HEK293 (cell line): ENCODE measurements around the gene GZMB.

Source experiments
- CTCF ChIA-PET: fragments of 350-600 bp; formaldehyde crosslinking; extraction: SDS; loops from one replicate; lab custom pipeline; 2021; ENCODE audit warnings: antibody characterized with exemption; lab: Yijun Ruan, JAX
- POLR2A ChIA-PET: fragments of 300-600 bp; formaldehyde crosslinking; extraction: SDS; loops from one replicate; lab custom pipeline; 2020; ENCODE audit warnings: antibody characterized with exemption, inconsistent platforms; lab: Yijun Ruan, JAX
- H3K27ac ChIP-seq: fragments of 200-500 bp; sonication (Bioruptor generic); 2 replicates; pipeline ENCODE4 v1.5.1; 2014; ENCODE audit warnings: low read depth, low read length, control low read depth, inconsistent platforms; ENCODE audit errors: extremely low read depth
- H3K36me3 ChIP-seq, 2 experiments: fragments of 200-500 bp in 1 of 2; sonication (Bioruptor generic) in 1 of 2; 1 replicate in 1 of 2; 2 replicates in 1 of 2; pipeline ENCODE4 v1.5.1; 2014 to 2017; ENCODE audit warnings: inconsistent platforms in 2 of 2, low read length in 2 of 2; ENCODE audit not compliant: control insufficient read depth in 2 of 2, insufficient read depth in 1 of 2
- H3K4me1 ChIP-seq: fragments of 200-500 bp; sonication (Bioruptor generic); 2 replicates; pipeline ENCODE4 v1.5.1; 2014; ENCODE audit warnings: mild to moderate bottlenecking, low read length, inconsistent platforms; ENCODE audit not compliant: control insufficient read depth, insufficient read depth
- H3K4me3 ChIP-seq: 2 replicates; pipeline ENCODE4 v1.5.1; 2011; ENCODE audit warnings: low read depth, mild to moderate bottlenecking, control low read depth, low read length, moderate library complexity
- H3K9me3 ChIP-seq: fragments of 200-500 bp; sonication (Bioruptor generic); 2 replicates; pipeline ENCODE4 v1.5.1; 2014; ENCODE audit warnings: low read depth, low read length, inconsistent platforms; ENCODE audit not compliant: control insufficient read depth, insufficient read depth
- BCL6B ChIP-seq: fragments of 450-650 bp; formaldehyde crosslinking; IDR thresholded peaks from 2 replicates; pipeline ENCODE4 v1.5.1; 2017; ENCODE audit warnings: missing biosample characterization, missing genetic modification characterization
- KLF16 ChIP-seq: fragments of 450-650 bp; formaldehyde crosslinking; IDR thresholded peaks from 2 replicates; pipeline ENCODE4 v1.5.1; 2017; ENCODE audit warnings: missing biosample characterization, missing genetic modification characterization
- PATZ1 ChIP-seq: fragments of 450-650 bp; formaldehyde crosslinking; IDR thresholded peaks from 2 replicates; pipeline ENCODE4 v1.5.1; 2016; ENCODE audit warnings: missing biosample characterization, missing genetic modification characterization
- SALL2 ChIP-seq: fragments of 450-650 bp; formaldehyde crosslinking; IDR thresholded peaks from 2 replicates; pipeline ENCODE4 v1.5.0; 2017; ENCODE audit warnings: missing biosample characterization, mild to moderate bottlenecking, missing genetic modification characterization, borderline replicate concordance
- SETDB1 ChIP-seq: IDR thresholded peaks from one replicate; pipeline ENCODE4 v1.6.1; 2017; ENCODE audit warnings: mild to moderate bottlenecking, low read length, moderate library complexity, mixed read lengths; ENCODE audit not compliant: insufficient read length
- WT1 ChIP-seq: fragments of 450-650 bp; formaldehyde crosslinking; IDR thresholded peaks from 2 replicates; pipeline ENCODE4 v1.5.1; 2016; ENCODE audit warnings: missing biosample characterization, missing genetic modification characterization
- ZBTB11 ChIP-seq: fragments of 450-650 bp; formaldehyde crosslinking; conservative IDR thresholded peaks from 2 replicates; pipeline ENCODE4 v1.5.1; 2016; ENCODE audit warnings: low read depth, missing biosample characterization, missing genetic modification characterization
- ZBTB17 ChIP-seq: fragments of 450-650 bp; formaldehyde crosslinking; IDR thresholded peaks from 2 replicates; pipeline ENCODE4 v1.5.1; 2016; ENCODE audit warnings: missing biosample characterization, missing genetic modification characterization
- ZBTB44 ChIP-seq: fragments of 450-650 bp; IDR thresholded peaks from 2 replicates; pipeline ENCODE4 v1.5.1; 2018; ENCODE audit warnings: missing biosample characterization, mild to moderate bottlenecking, missing genetic modification characterization
- ZFHX2 ChIP-seq: fragments of 450-650 bp; formaldehyde crosslinking; conservative IDR thresholded peaks from 2 replicates; pipeline ENCODE4 v1.5.1; 2016; ENCODE audit warnings: missing biosample characterization, missing genetic modification characterization
- ZNF132 ChIP-seq: fragments of 450-650 bp; formaldehyde crosslinking; IDR thresholded peaks from 2 replicates; pipeline ENCODE4 v1.5.1; 2017; ENCODE audit warnings: missing biosample characterization, missing genetic modification characterization, borderline replicate concordance
- ZNF174 ChIP-seq: fragments of 450-650 bp; formaldehyde crosslinking; IDR thresholded peaks from 2 replicates; pipeline ENCODE4 v1.5.0; 2017; ENCODE audit warnings: missing biosample characterization, mild to moderate bottlenecking, missing genetic modification characterization
- ZNF366 ChIP-seq: fragments of 450-650 bp; formaldehyde crosslinking; conservative IDR thresholded peaks from 2 replicates; pipeline ENCODE4 v1.5.1; 2016; ENCODE audit warnings: missing biosample characterization, missing genetic modification characterization
- ZNF426 ChIP-seq: fragments of 450-650 bp; formaldehyde crosslinking; IDR thresholded peaks from 2 replicates; pipeline ENCODE4 v1.5.1; 2017; ENCODE audit warnings: missing biosample characterization, missing genetic modification characterization, mild to moderate bottlenecking, inconsistent platforms, moderate library complexity
- ZNF473 ChIP-seq: fragments of 450-650 bp; formaldehyde crosslinking; IDR thresholded peaks from 2 replicates; pipeline ENCODE4 v1.5.1; 2017; ENCODE audit warnings: missing biosample characterization, missing genetic modification characterization
- ZNF549 ChIP-seq: fragments of 450-650 bp; IDR thresholded peaks from 2 replicates; pipeline ENCODE4 v1.5.1; 2018; ENCODE audit warnings: missing biosample characterization, missing genetic modification characterization, mild to moderate bottlenecking, inconsistent platforms, moderate library complexity
- ZNF791 ChIP-seq: fragments of 450-650 bp; formaldehyde crosslinking; IDR thresholded peaks from 2 replicates; pipeline ENCODE4 v1.5.1; 2016; ENCODE audit warnings: missing biosample characterization, missing genetic modification characterization
- ZNF837 ChIP-seq: fragments of 450-650 bp; formaldehyde crosslinking; IDR thresholded peaks from 2 replicates; pipeline ENCODE4 v1.5.1; 2016; ENCODE audit warnings: missing biosample characterization, missing genetic modification characterization

The GZMB gene

GRCh38 chr14:24632761-24633160 lies 1.2 kb downstream of the GZMB start:
- H3K4me3 ChIP-seq, result no peak overlapping the region
- no peaks in the 10 kb centered on the region for H3K36me3 ChIP-seq
- ChIA-PET CTCF (no interaction called here), POLR2A (no interaction called here)
- H3K27ac ChIP-seq, result no peak overlapping the region
- H3K4me1 ChIP-seq, result no peaks in the 10 kb centered on the region
- no peak for TF ChIP-seq KLF16
- no peaks in the 10 kb centered on the region for H3K9me3 ChIP-seq

- CTCF ChIA-PET, result no interaction called here
- POLR2A ChIA-PET, result no interaction called here
- Histone ChIP-seq H3K4me3 (no peak overlapping the region), H3K4me1 (no peaks in the 10 kb centered on the region), H3K9me3 (no peaks in the 10 kb centered on the region), H3K36me3 (no peaks in the 10 kb centered on the region), H3K27ac (no peak overlapping the region)
- TF ChIP-seq ZNF426 (tag by site-specific recombination) (no peak), PATZ1 (tag by site-specific recombination) (no peak), ZNF837 (tag by site-specific recombination) (no peak), WT1 (tag by site-specific recombination) (no peak), ZBTB17 (no peak), SALL2 (no peak), ZNF132 (tag by site-specific recombination) (no peak), ZNF473 (tag by site-specific recombination) (no peak), ZNF791 (tag by site-specific recombination) (no peak)
Measured at GRCh38 chr14:24632336-24632735, 1.7 kb downstream of the GZMB start.

GRCh38 chr14:24631749-24632335 lies 2.1 kb downstream of the GZMB start:
- POLR2A ChIA-PET, result no interaction called here
- Histone ChIP-seq H3K9me3 (no peaks in the 10 kb centered on the region), H3K27ac (no peak overlapping the region), H3K4me3 (no peak overlapping the region), H3K36me3 (no peaks in the 10 kb centered on the region), H3K4me1 (no peaks in the 10 kb centered on the region)
- TF ChIP-seq ZNF837 (tag by site-specific recombination) (no peak), BCL6B (no peak)
- CTCF ChIA-PET, result no interaction called here

- ChIA-PET POLR2A (no interaction called here), CTCF (interaction anchor here (1.1 kb wide), 1 partner anchor 49 kb away, joined by 4 read pairs; no protein-coding TSS in a partner anchor)
- Histone ChIP-seq H3K4me1 (no peaks in the 10 kb centered on the region), H3K27ac (no peak overlapping the region), H3K4me3 (no peak overlapping the region), H3K36me3 (no peaks in the 10 kb centered on the region), H3K9me3 (no peaks in the 10 kb centered on the region)
- no peak for TF ChIP-seq ZNF366 (tag by site-specific recombination)
- TF ChIP-seq SETDB1, result no peak
- no peak for TF ChIP-seq ZNF174 (tag by site-specific recombination)
- TF ChIP-seq ZNF549 (tag by site-specific recombination), result no peak
- TF ChIP-seq ZBTB44, result no peak
- no peak for TF ChIP-seq ZFHX2 (tag by site-specific recombination)
- no peak for TF ChIP-seq ZBTB11 (tag by site-specific recombination)
Measured at GRCh38 chr14:24630872-24631477, 3.0 kb downstream of the GZMB start.
